Activated naive CD4-positive, alpha-beta T cell treated with anti-CD3 and anti-CD28 coated beads, Interleukin-2, amount 10 ng/mL, durations not matched to agents 7 days and 5 days (primary cell): ENCODE results near the gene KRT73.
A peak's percentile ranks its signal among the peaks of the same experiment; 100 is the strongest.

Source experiments
- CTCF ChIA-PET: fragments of 350-600 bp; sonication (Branson Sonifier 250); formaldehyde crosslinking; loops from one replicate; lab custom pipeline; 2021; ENCODE audit warnings: antibody characterized with exemption; lab: Charles Lee
- DNase-seq: peaks from one replicate; pipeline ENCODE4 v3.0.0-alpha.2; 2020
- H3K27ac Mint-ChIP-seq: one replicate; pipeline ENCODE4 v1.8.0; 2021; ENCODE audit warnings: mild to moderate bottlenecking, moderate library complexity, mixed read lengths
- H3K27me3 Mint-ChIP-seq: one replicate; pipeline ENCODE4 v1.8.0; 2021; ENCODE audit warnings: mild to moderate bottlenecking, mixed read lengths
- H3K36me3 Mint-ChIP-seq: one replicate; pipeline ENCODE4 v1.8.0; 2021; ENCODE audit warnings: mixed read lengths
- H3K4me1 Mint-ChIP-seq: one replicate; pipeline ENCODE4 v1.8.0; 2021; ENCODE audit warnings: mixed read lengths
- H3K4me3 Mint-ChIP-seq: one replicate; pipeline ENCODE4 v1.8.0; 2021; ENCODE audit warnings: mild to moderate bottlenecking, moderate library complexity, mixed read lengths
- H3K9me3 Mint-ChIP-seq: one replicate; pipeline ENCODE4 v1.8.0; 2021; ENCODE audit warnings: mixed read lengths

KRT73 gene

GRCh38 chr12:52655720-52656124 lies 37.4 kb upstream of the KRT73 start:
- Mint-ChIP-seq H3K9me3 (peaks cover 2% of the 10 kb centered on the region), H3K27ac (no peak overlapping the region), H3K4me3 (no peak overlapping the region), H3K27me3 (peaks cover 69% of the 10 kb centered on the region), H3K36me3 (no peaks in the 10 kb centered on the region), H3K4me1 (peaks cover 3% of the 10 kb centered on the region)
- no peak for DNase-seq
- CTCF ChIA-PET = interaction anchor here (1.5 kb wide), 1 partner anchor 70 kb away, joined by 4 read pairs; no protein-coding TSS in a partner anchor

- CTCF ChIA-PET = interaction anchor here (1.5 kb wide), 1 partner anchor 69 kb away, joined by 4 read pairs; no protein-coding TSS in a partner anchor
- H3K27me3 Mint-ChIP-seq = peaks cover 72% of the 10 kb centered on the region
- no peak for DNase-seq
- no peak overlapping the region for H3K4me3 Mint-ChIP-seq
- H3K9me3 Mint-ChIP-seq = peaks cover 2% of the 10 kb centered on the region
- H3K4me1 Mint-ChIP-seq = peaks cover 3% of the 10 kb centered on the region
- no peak overlapping the region for H3K27ac Mint-ChIP-seq
- no peaks in the 10 kb centered on the region for H3K36me3 Mint-ChIP-seq
Measured at GRCh38 chr12:52655251-52655650, 36.9 kb upstream of the KRT73 start.

- peaks cover 5% of the 10 kb centered on the region for H3K9me3 Mint-ChIP-seq
- H3K4me1 Mint-ChIP-seq = peaks cover 29% of the 10 kb centered on the region
- peaks cover 47% of the 10 kb centered on the region for H3K27me3 Mint-ChIP-seq
- peak; percentile 5 for DNase-seq
- CTCF ChIA-PET = no interaction called here
- no peak within 1 kb of the TSS for H3K27ac Mint-ChIP-seq
- no peak within 1 kb of the TSS for H3K4me3 Mint-ChIP-seq
- H3K36me3 Mint-ChIP-seq = peaks cover 6% of the 10 kb centered on the region
Measured at GRCh38 chr12:52651726-52652261, 33.4 kb upstream of the KRT73 start, which contains the start of gene KRT2. KRT2 (minus strand) TSS chr12:52652211; CDS start chr12:52652142, 69 bp downstream.

GRCh38 chr12:52650520-52651081 lies 32.2 kb upstream of the KRT73 start:
- Mint-ChIP-seq H3K27ac (no peak overlapping the region), H3K27me3 (peaks cover 39% of the 10 kb centered on the region), H3K4me3 (no peak overlapping the region), H3K36me3 (peaks cover 6% of the 10 kb centered on the region), H3K9me3 (peaks cover 5% of the 10 kb centered on the region), H3K4me1 (peaks cover 41% of the 10 kb centered on the region)
- DNase-seq = no peak
- CTCF ChIA-PET = no interaction called here

GRCh38 chr12:52649066-52649465 lies 30.7 kb upstream of the KRT73 start:
- peaks cover 17% of the 10 kb centered on the region for H3K9me3 Mint-ChIP-seq
- DNase-seq = no peak
- peaks cover 30% of the 10 kb centered on the region for H3K27me3 Mint-ChIP-seq
- peaks cover 16% of the 10 kb centered on the region for H3K36me3 Mint-ChIP-seq
- no peak overlapping the region for H3K4me3 Mint-ChIP-seq
- CTCF ChIA-PET = interaction anchor here (0.7 to 1.6 kb wide), 3 partner anchors 40 to 231 kb away, joined by 3 to 4 read pairs (median 3); no protein-coding TSS in a partner anchor
- H3K4me1 Mint-ChIP-seq = peaks cover 57% of the 10 kb centered on the region
- peak overlapping the region; percentile 68 for H3K27ac Mint-ChIP-seq

- H3K27me3 Mint-ChIP-seq = peaks cover 21% of the 10 kb centered on the region
- no peak overlapping the region for H3K4me3 Mint-ChIP-seq
- CTCF ChIA-PET = interaction anchor here (1.6 kb wide), 1 partner anchor 39 kb away, joined by 4 read pairs; no protein-coding TSS in a partner anchor
- H3K36me3 Mint-ChIP-seq = peaks cover 22% of the 10 kb centered on the region
- no peak for DNase-seq
- H3K27ac Mint-ChIP-seq = peak overlapping the region; percentile 100
- H3K4me1 Mint-ChIP-seq = peaks cover 67% of the 10 kb centered on the region
- H3K9me3 Mint-ChIP-seq = peaks cover 17% of the 10 kb centered on the region
Measured at GRCh38 chr12:52648012-52648550, 29.7 kb upstream of the KRT73 start.

- peaks cover 17% of the 10 kb centered on the region for H3K9me3 Mint-ChIP-seq
- peaks cover 21% of the 10 kb centered on the region for H3K27me3 Mint-ChIP-seq
- H3K27ac Mint-ChIP-seq = peak overlapping the region; percentile 100
- CTCF ChIA-PET = no interaction called here
- H3K4me3 Mint-ChIP-seq = no peak overlapping the region
- peaks cover 24% of the 10 kb centered on the region for H3K36me3 Mint-ChIP-seq
- no peak for DNase-seq
- peaks cover 66% of the 10 kb centered on the region for H3K4me1 Mint-ChIP-seq
Measured at GRCh38 chr12:52647601-52648000, 29.2 kb upstream of the KRT73 start.

GRCh38 chr12:52646613-52647012 lies 28.3 kb upstream of the KRT73 start:
- CTCF ChIA-PET = no interaction called here
- peaks cover 15% of the 10 kb centered on the region for H3K9me3 Mint-ChIP-seq
- no peak overlapping the region for H3K4me3 Mint-ChIP-seq
- peak; percentile 16 for DNase-seq
- H3K27ac Mint-ChIP-seq = peak overlapping the region; percentile 100
- peaks cover 13% of the 10 kb centered on the region for H3K27me3 Mint-ChIP-seq
- H3K36me3 Mint-ChIP-seq = peaks cover 30% of the 10 kb centered on the region
- peaks cover 76% of the 10 kb centered on the region for H3K4me1 Mint-ChIP-seq

- peaks cover 82% of the 10 kb centered on the region for H3K4me1 Mint-ChIP-seq
- CTCF ChIA-PET = no interaction called here
Measured at GRCh38 chr12:52645982-52646381, 27.6 kb upstream of the KRT73 start.

GRCh38 chr12:52645120-52645761 lies 26.9 kb upstream of the KRT73 start:
- Mint-ChIP-seq H3K36me3 (peaks cover 30% of the 10 kb centered on the region), H3K4me1 (peaks cover 84% of the 10 kb centered on the region), H3K4me3 (peak overlapping the region; percentile 56), H3K27ac (peak overlapping the region; percentile 100), H3K9me3 (peaks cover 15% of the 10 kb centered on the region), H3K27me3 (peaks cover 5% of the 10 kb centered on the region)
- CTCF ChIA-PET = interaction anchor here (1.1 kb wide), 1 partner anchor 62 kb away, joined by 4 read pairs; no protein-coding TSS in a partner anchor
- peak; percentile 82 for DNase-seq

More at GRCh38 chr12:52645982-52646381, 27.6 kb upstream of the KRT73 start:
- peak overlapping the region; percentile 56 for H3K4me3 Mint-ChIP-seq
- DNase-seq = peak; percentile 24
- peaks cover 15% of the 10 kb centered on the region for H3K9me3 Mint-ChIP-seq
- H3K27ac Mint-ChIP-seq = peak overlapping the region; percentile 100
- H3K27me3 Mint-ChIP-seq = peaks cover 10% of the 10 kb centered on the region
- peaks cover 30% of the 10 kb centered on the region for H3K36me3 Mint-ChIP-seq

GRCh38 chr12:52644078-52644415 lies 25.7 kb upstream of the KRT73 start:
- Mint-ChIP-seq H3K4me3 (no peak overlapping the region), H3K36me3 (peaks cover 28% of the 10 kb centered on the region), H3K4me1 (peaks cover 80% of the 10 kb centered on the region), H3K9me3 (peaks cover 15% of the 10 kb centered on the region), H3K27me3 (peaks cover 5% of the 10 kb centered on the region), H3K27ac (peak overlapping the region; percentile 100)
- CTCF ChIA-PET = interaction anchor here (1.2 kb wide), 1 partner anchor 11 kb away, joined by 3 read pairs; no protein-coding TSS in a partner anchor
- DNase-seq = peak; percentile 13

- Mint-ChIP-seq H3K4me3 (no peak overlapping the region), H3K4me1 (peaks cover 74% of the 10 kb centered on the region), H3K36me3 (peaks cover 27% of the 10 kb centered on the region), H3K9me3 (peaks cover 15% of the 10 kb centered on the region), H3K27ac (peak overlapping the region; percentile 100), H3K27me3 (peaks cover 5% of the 10 kb centered on the region)
- CTCF ChIA-PET = interaction anchor here (1.2 kb wide), 1 partner anchor 10 kb away, joined by 3 read pairs; no protein-coding TSS in a partner anchor
- DNase-seq = peak; percentile 16
Measured at GRCh38 chr12:52643233-52644077, 25.1 kb upstream of the KRT73 start.

- Mint-ChIP-seq H3K36me3 (peaks cover 24% of the 10 kb centered on the region), H3K27me3 (peaks cover 9% of the 10 kb centered on the region), H3K9me3 (peaks cover 12% of the 10 kb centered on the region), H3K4me3 (no peak overlapping the region), H3K4me1 (peaks cover 55% of the 10 kb centered on the region), H3K27ac (no peak overlapping the region)
- DNase-seq = peak; percentile 19
- CTCF ChIA-PET = interaction anchor here (1.5 kb wide), 1 partner anchor 8 kb away, joined by 6 read pairs; no protein-coding TSS in a partner anchor
Measured at GRCh38 chr12:52641468-52641867, 23.1 kb upstream of the KRT73 start.
